Renal cortical epithelial cell (primary cell): ENCODE data around the gene CYP8B1. TPM values are rescaled to one million over a fixed set of nuclear protein-coding genes. Genes with fewer than 3 reads are reported as not detected.

ENCODE experiments used
- DNase-seq: peaks from one replicate; pipeline ENCODE4 v3.0.0-alpha.2; 2011; ENCODE audit warnings: low read depth
- total RNA-seq: library from RNA; depleted of rRNA; stranded (reverse); fragments of >200 nt; gene quantifications from 2 replicates; pipeline ENCODE4 v1.2.3, GENCODE V29; 2014

Gene CYP8B1
- total RNA-seq, 1 donor from 2014 or later, result 0.55 TPM

DNA sequence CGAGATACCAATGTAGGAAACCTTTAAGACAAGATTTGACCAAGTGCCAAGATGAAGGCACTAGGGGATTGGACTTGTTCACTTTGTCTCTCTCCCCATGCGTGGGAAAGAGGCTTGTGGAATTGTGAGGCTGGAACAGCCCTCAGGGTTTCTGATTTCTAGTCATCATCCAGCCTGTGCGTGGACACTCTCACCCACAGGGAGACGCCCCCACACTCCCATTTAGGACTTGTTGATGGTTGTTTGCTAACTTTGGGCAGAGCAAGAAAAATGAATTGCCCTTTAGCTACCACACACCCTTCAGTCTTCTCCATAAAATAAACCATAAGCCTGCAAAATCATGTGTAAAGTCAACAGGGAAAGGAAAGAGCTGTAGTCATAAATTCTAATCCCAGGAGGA is 48.0 kb downstream of the CYP8B1 start:
- DNase-seq, result peak; percentile 50

DNA sequence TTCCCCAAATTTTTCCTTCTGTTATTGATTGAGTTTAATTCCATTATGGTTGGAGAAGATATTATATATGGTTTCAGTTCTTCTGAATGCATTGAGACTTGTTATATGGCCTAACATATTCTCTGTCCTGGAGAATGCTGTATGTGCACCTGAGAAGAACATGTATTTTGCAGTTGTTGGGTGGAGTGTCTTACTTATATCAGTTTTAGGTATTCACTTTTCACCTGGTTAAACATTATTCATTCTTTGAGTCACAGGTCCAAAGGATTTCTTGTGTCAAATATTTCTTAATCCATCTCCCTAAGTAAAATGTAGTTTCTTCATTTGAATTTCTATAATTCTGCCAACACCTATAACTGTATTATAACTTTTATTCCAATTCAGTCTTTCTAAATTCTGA is 48.7 kb downstream of the CYP8B1 start:
- DNase-seq, result peak; percentile 56

DNA sequence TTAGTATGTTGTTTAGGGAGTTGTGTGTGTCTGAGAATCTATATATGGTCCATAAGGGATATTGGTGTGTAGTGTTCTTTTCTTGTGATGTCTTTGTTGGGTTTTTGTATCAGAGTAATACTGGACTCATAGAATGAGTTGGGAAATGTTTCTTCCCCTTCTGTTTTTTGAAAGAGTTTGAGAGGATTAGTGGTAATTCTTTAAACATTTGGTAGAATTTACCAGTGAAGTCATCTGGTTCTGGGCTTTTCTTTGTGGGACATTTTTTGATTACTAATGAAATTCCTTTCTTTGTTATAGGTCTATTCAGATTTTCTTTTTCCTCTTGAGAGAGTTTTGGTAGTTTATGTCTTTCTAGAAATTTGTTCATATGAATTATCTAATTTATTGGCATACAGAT is 49.5 kb downstream of the CYP8B1 start:
- no peak for DNase-seq

DNA sequence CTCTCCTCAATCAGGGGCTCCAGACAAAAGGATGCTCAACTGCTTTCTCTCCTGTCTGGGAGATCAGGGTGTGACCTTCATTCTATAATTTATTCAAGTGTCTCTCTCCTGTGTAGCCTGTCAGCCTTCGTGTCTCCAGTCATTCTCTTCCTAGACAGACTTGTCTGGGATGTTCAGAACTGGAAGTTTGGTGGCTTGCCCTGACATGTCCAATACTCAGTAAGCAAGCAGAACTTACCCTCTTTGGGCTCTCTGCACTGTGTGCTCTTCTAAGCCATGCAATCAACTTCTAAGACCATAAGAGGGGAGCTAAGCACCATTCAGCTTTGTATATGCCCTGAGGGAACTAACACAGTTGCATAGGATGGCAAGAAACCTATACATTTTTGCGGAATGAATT is 52.3 kb downstream of the CYP8B1 start:
- DNase-seq, result no peak

DNA sequence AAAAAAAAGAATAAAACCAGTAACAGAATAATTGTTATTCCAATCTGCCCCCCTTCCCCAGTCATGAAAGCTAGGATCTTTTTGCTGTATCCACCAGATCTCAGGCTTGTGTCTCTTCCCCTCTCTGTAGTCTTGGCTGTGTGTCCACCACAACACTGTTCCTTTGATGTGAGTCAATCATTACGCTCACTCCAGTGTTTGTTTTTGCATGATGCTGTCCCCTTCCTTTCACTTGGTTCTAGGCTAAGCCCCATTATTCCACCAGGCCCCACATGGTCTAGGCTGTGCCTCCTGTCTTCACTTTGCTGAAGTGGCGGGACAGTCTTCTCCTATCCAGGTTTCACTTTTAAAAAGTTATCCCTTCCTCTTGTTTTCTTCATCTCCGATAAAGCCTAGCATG is 52.9 kb downstream of the CYP8B1 start:
- DNase-seq, result no peak

Other genes with a start within 250 kb of the CYP8B1 start
- 16.7 and 39.2 TPM in 2 replicates for gene ZBTB47, start 222.2 kb downstream of the CYP8B1 start, total RNA-seq
- gene KLHL40, start 190.3 kb downstream of the CYP8B1 start, total RNA-seq, result not detected in 2 replicates
- gene HHATL, start 173.1 kb downstream of the CYP8B1 start, total RNA-seq, result not detected in 2 replicates
- gene CCDC13, start 102.6 kb downstream of the CYP8B1 start, total RNA-seq, result 0.17 and 2.8 TPM in 2 replicates
- gene HIGD1A, start 71.4 kb downstream of the CYP8B1 start, total RNA-seq, result 367 and 566 TPM in 2 replicates
- gene ACKR2, start 66.4 kb downstream of the CYP8B1 start, total RNA-seq, result 2.9 and 16.8 TPM in 2 replicates
- 1.6 and 4.9 TPM in 2 replicates for gene ZNF662, start 30.3 kb upstream of the CYP8B1 start, total RNA-seq
- 0.25 and 0.87 TPM in 2 replicates for gene GASK1A, start 103.4 kb upstream of the CYP8B1 start, total RNA-seq
- gene POMGNT2, start 230.2 kb upstream of the CYP8B1 start, total RNA-seq, result 6.3 and 22.4 TPM in 2 replicates